GM12878 (cell line): ENCODE results near the gene CAP2. TPM values are rescaled to one million over a fixed set of nuclear protein-coding genes. Genes with fewer than 3 reads are reported as not detected.

ENCODE experiments used
- ATAC-seq: fragments of 200-7000 bp; cut with Tn5 transposase; 3 replicates; pipeline ENCODE4 v1.9.1; 2020; ENCODE audit warnings: mild to moderate bottlenecking, moderate library complexity
- BruUV-seq: library from RNA; stranded (reverse); fragments of 400-500 nt; replicated peaks from 2 replicates; lab custom pipeline; 2021; lab: Mats Ljungman, UMichigan
- CTCF ChIA-PET: fragments of 300-600 bp; sonication (Branson Sonifier 250); formaldehyde crosslinking; extraction: SDS; loops from one replicate; lab custom pipeline; 2021; ENCODE audit warnings: inconsistent platforms; lab: Yijun Ruan, JAX
- POLR2A ChIA-PET: fragments of 350-600 bp; formaldehyde crosslinking; extraction: SDS; loops from one replicate; lab custom pipeline; 2021; ENCODE audit warnings: inconsistent platforms; lab: Charles Lee
- RAD21 ChIA-PET: fragments of 300-600 bp; sonication (Branson Sonifier 250); formaldehyde crosslinking; loops from one replicate; lab custom pipeline; 2023; ENCODE audit warnings: antibody characterized with exemption; ENCODE audit not compliant: unreplicated experiment; lab: Charles Lee
- SMC1A ChIA-PET: fragments of 300-600 bp; sonication (Branson Sonifier 250); formaldehyde crosslinking; loops from one replicate; lab custom pipeline; 2023; ENCODE audit not compliant: unreplicated experiment, uncharacterized antibody; lab: Charles Lee
- DNase-seq: peaks from one replicate; pipeline ENCODE4 v3.0.0-alpha.2; 2011; ENCODE audit warnings: low read depth, low spot score
- FAIRE-seq: peaks from 3 replicates; lab custom pipeline; 2011; peaks lifted over from hg19 to GRCh38; lab: Jason Lieb, UNC
- H2AFZ ChIP-seq: 2 replicates; pipeline ENCODE4 v1.6.0; 2011; ENCODE audit warnings: low read depth, low read length, control low read depth; ENCODE audit not compliant: control insufficient read depth
- H3K27ac ChIP-seq: 2 replicates; pipeline ENCODE4 v1.5.1; 2011; ENCODE audit warnings: control low read depth; ENCODE audit not compliant: control insufficient read depth, insufficient read depth
- H3K27me3 ChIP-seq, 2 experiments: replicated peaks in 1 of 2; 2 replicates each; pipeline versions ENCODE4 v1.6.0 to v1.6.1; 2011; ENCODE audit warnings: low read length in 1 of 2; ENCODE audit not compliant: control insufficient read depth in 2 of 2, insufficient read depth in 2 of 2
- H3K36me3 ChIP-seq, 2 experiments: 2 replicates each; pipeline ENCODE4 v1.5.1; 2011; ENCODE audit warnings: low read length in 1 of 2; ENCODE audit not compliant: control insufficient read depth in 2 of 2, insufficient read depth in 2 of 2
- H3K4me1 ChIP-seq: 2 replicates; pipeline ENCODE4 v1.6.1; 2011; ENCODE audit warnings: mild to moderate bottlenecking, low read length, moderate library complexity, mixed read lengths; ENCODE audit not compliant: control insufficient read depth, insufficient read depth
- H3K4me2 ChIP-seq: 2 replicates; pipeline ENCODE4 v1.6.0; 2011; ENCODE audit warnings: control low read depth; ENCODE audit not compliant: control insufficient read depth, insufficient read depth
- H3K4me3 ChIP-seq: fragments of 200-600 bp; sonication (generic); 2 replicates; pipeline ENCODE4 v1.5.1; 2016
- H3K79me2 ChIP-seq: 2 replicates; pipeline ENCODE4 v1.6.0; 2011; ENCODE audit warnings: low read length; ENCODE audit not compliant: control insufficient read depth, insufficient read depth
- H3K9ac ChIP-seq: 2 replicates; pipeline ENCODE4 v1.8.0; 2011; ENCODE audit warnings: low read length, control low read depth, mixed read lengths; ENCODE audit not compliant: control insufficient read depth, insufficient read depth
- H3K9me3 ChIP-seq: replicated peaks from 3 replicates; pipeline ENCODE4 v1.5.1; 2011; ENCODE audit warnings: mild to moderate bottlenecking, low read length; ENCODE audit not compliant: control insufficient read depth, insufficient read depth
- H4K20me1 ChIP-seq: 2 replicates; pipeline ENCODE4 v1.6.0; 2011; ENCODE audit not compliant: control insufficient read depth, insufficient read depth
- BCL3 ChIP-seq: IDR thresholded peaks from 2 replicates; pipeline ENCODE4 v1.6.1; 2011; ENCODE audit warnings: borderline replicate concordance, low read depth, mild to moderate bottlenecking, moderate library complexity, low read length; ENCODE audit not compliant: insufficient read depth, poor library complexity, severe bottlenecking
- CHD4 ChIP-seq: fragments of 200-600 bp; sonication (generic); IDR thresholded peaks from 2 replicates; pipeline ENCODE4 v1.6.1; 2016; ENCODE audit warnings: mild to moderate bottlenecking
- MEF2B ChIP-seq: fragments of 450-650 bp; IDR thresholded peaks from 2 replicates; pipeline ENCODE4 v1.6.1; 2018; ENCODE audit warnings: mild to moderate bottlenecking, moderate library complexity; ENCODE audit not compliant: partially characterized antibody, poor library complexity, severe bottlenecking
- NFYA ChIP-seq: IDR thresholded peaks from 2 replicates; pipeline ENCODE4 v1.6.1; 2011; ENCODE audit warnings: low read depth, mild to moderate bottlenecking, low read length, improper control_type of control experiment, borderline replicate concordance
- SP1 ChIP-seq: IDR thresholded peaks from one replicate; pipeline ENCODE4 v1.6.1; 2011; ENCODE audit warnings: low read depth, low read length
- USF2 ChIP-seq: IDR thresholded peaks from 2 replicates; pipeline ENCODE4 v1.6.1; 2011; ENCODE audit warnings: low read depth, low read length, improper control_type of control experiment, borderline replicate concordance
- WGBS: methylation state at CpG from one replicate; pipeline ENCODE4 v1.1.6; 2016; ENCODE audit warnings: low lambda C conversion rate; ENCODE audit not compliant: insufficient replicate concordance, insufficient coverage; ENCODE audit errors: missing lambda C conversion rate; 5-methylcytosine and 5-hydroxymethylcytosine counted together
- in situ Hi-C: fragments of 300-500 bp; cut with MboI; formaldehyde crosslinking; loops from 9 replicates; pipeline ENCODE4 v1.14.3; 2018; ENCODE audit warnings: mixed read lengths
- intact Hi-C: fragments of 100-400 bp; cut with micrococcal nuclease; formaldehyde crosslinking; loops from one replicate; pipeline ENCODE4 v1.14.2; 2022; ENCODE audit not compliant: unreplicated experiment
- polyA plus RNA-seq, 11 experiments: library from polyadenylated mRNA; depleted of rRNA in 4 of 11; unstranded in 6 of 11; stranded (reverse) in 5 of 11; fragments of >200 nt; fragmentation: Nextera tagmentation in 4 of 11; fragmentation: Illumina TruSeq in 1 of 11; extraction: Ambion mirVana in 4 of 11; extraction: Trizol in 1 of 11; gene quantifications; 1 replicate in 1 of 11; 2 replicates in 10 of 11; pipeline versions ENCODE4 v1.2.1 to v1.2.3, GENCODE V29; 2011 to 2016; ENCODE audit warnings: inconsistent platforms in 2 of 11, missing spikeins in 2 of 11, low read depth in 1 of 11
- total RNA-seq, 4 experiments: library from RNA; depleted of rRNA in 3 of 4; stranded (reverse); fragments of >200 nt in 3 of 4; fragmentation: Illumina TruSeq in 1 of 4; extraction: Trizol in 1 of 4; gene quantifications; 2 replicates each; pipeline versions ENCODE4 v1.2.1 to v1.2.3, GENCODE V29; 2013 to 2021

CAP2 gene
- total and polyA plus RNA-seq, 10 of the 15 experiments (the other 5 are each of a cell fraction or from before 2014, with no cell fraction given) = 0.10 to 2.0 (median 0.15) TPM; not detected in 7

GRCh38 chr6:17494919-17495318 is 101.5 kb downstream of the CAP2 start:
- 0 out of 4 replicates have a peak, but pooled peaks cover 0 to 1% of the 10 kb centered on the region in 2 experiments for H3K27me3 ChIP-seq
- no peak overlapping the region for H3K27ac ChIP-seq
- H2AFZ ChIP-seq = no peak overlapping the region
- DNase-seq (no peak), FAIRE-seq (no peak), ATAC-seq (no peak)
- ChIA-PET POLR2A (no interaction called here), RAD21 (interaction anchor here (0.6 kb wide), 1 partner anchor 186 kb away, joined by 3 read pairs; no protein-coding TSS in a partner anchor), CTCF (interaction anchor here (0.8 to 3.8 kb wide), 2 partner anchors 10 to 63 kb away, joined by 3 to 19 read pairs; no protein-coding TSS in a partner anchor), SMC1A (interaction anchor here (0.6 to 3.1 kb wide), 6 partner anchors 10 to 207 kb away, joined by 3 to 16 read pairs (median 3); no protein-coding TSS in a partner anchor)
- TF ChIP-seq MEF2B = no peak
- no peak for TF ChIP-seq USF2
- no peak for TF ChIP-seq NFYA
- TF ChIP-seq SP1 = no peak
- TF ChIP-seq BCL3 = no peak
- no peak for TF ChIP-seq CHD4
- 0% methylated on average over 2 of the region's 2 CpGs for WGBS
- H4K20me1 ChIP-seq = no peaks in the 10 kb centered on the region
- no peaks in the 10 kb centered on the region for H3K9me3 ChIP-seq
- BruUV-seq = no TSS peak
- intact Hi-C loops (no loop called here), in situ Hi-C loops (no loop called here)
- H3K4me1 ChIP-seq = no peaks in the 10 kb centered on the region
- H3K4me3 ChIP-seq = no peak overlapping the region
- H3K79me2 ChIP-seq = no peaks in the 10 kb centered on the region
- no peak overlapping the region for H3K9ac ChIP-seq
- no peak overlapping the region for H3K4me2 ChIP-seq
- no peaks in the 10 kb centered on the region for H3K36me3 ChIP-seq
